Measurements from ENCODE around the gene CASZ1.

Gene CASZ1

DNA sequence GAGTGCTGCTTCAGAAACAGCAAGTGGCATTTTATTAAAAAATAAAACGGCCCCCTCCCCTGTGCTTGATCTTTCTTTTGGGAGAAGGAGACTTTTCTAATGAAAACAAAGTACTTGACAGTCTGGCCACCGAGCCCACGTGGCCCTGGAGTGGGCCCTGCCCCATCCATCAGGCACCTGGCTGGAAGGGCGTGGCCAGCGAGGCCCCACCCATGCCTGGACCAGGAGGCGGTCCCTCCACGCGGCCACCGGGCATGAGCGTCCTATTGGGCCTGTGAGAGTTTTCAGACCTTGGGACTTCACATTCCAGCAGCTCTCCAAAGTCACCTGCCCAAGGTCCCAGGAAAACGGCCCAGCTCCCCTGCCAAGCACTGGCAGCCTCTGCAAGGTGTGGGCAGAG is 144.7 kb downstream of the CASZ1 start:
- H3K9me3 Mint-ChIP-seq: no peaks in the 10 kb centered on the region
- TF ChIP-seq, protein P1, sequence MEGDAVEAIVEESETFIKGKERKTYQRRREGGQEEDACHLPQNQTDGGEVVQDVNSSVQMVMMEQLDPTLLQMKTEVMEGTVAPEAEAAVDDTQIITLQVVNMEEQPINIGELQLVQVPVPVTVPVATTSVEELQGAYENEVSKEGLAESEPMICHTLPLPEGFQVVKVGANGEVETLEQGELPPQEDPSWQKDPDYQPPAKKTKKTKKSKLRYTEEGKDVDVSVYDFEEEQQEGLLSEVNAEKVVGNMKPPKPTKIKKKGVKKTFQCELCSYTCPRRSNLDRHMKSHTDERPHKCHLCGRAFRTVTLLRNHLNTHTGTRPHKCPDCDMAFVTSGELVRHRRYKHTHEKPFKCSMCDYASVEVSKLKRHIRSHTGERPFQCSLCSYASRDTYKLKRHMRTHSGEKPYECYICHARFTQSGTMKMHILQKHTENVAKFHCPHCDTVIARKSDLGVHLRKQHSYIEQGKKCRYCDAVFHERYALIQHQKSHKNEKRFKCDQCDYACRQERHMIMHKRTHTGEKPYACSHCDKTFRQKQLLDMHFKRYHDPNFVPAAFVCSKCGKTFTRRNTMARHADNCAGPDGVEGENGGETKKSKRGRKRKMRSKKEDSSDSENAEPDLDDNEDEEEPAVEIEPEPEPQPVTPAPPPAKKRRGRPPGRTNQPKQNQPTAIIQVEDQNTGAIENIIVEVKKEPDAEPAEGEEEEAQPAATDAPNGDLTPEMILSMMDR (IDR thresholded peaks at IDR 0.05; ENCODE audit: unreplicated experiment in 3 of 3): no peak
- H3K4me3 Mint-ChIP-seq: no peak overlapping the region
- H3K27ac Mint-ChIP-seq: no peak overlapping the region
- no peaks in the 10 kb centered on the region for H3K4me1 Mint-ChIP-seq
- peaks cover 57% of the 10 kb centered on the region for H3K27me3 Mint-ChIP-seq (ENCODE audit: low read depth)
- H3K36me3 Mint-ChIP-seq (ENCODE audit: low read depth): peaks cover 17% of the 10 kb centered on the region

DNA sequence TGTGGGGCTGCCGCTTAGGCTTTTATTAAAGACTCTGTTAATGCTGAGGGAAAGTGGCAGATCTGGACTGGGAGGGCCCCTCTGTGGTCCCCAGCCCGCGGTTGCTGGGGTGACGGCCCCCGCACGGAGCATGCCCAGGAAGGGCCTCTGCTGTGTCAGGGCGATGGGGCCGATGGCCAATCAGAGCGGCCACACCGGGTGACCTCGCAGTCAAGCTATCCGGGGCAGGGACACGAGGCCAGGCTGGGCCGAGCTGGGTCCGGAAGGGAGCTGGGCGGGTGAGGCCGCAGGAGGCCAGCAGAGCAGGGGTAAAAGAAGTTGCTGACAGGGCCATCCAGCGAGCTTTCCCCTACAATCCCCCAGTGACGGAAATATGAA is 145.1 kb downstream of the CASZ1 start:
- no peak overlapping the region for H3K4me3 Mint-ChIP-seq
- H3K27me3 Mint-ChIP-seq (ENCODE audit: low read depth): peaks cover 57% of the 10 kb centered on the region
- TF ChIP-seq, protein P1 (IDR thresholded peaks at IDR 0.05; ENCODE audit: unreplicated experiment in 3 of 3): no peak
- peaks cover 17% of the 10 kb centered on the region for H3K36me3 Mint-ChIP-seq (ENCODE audit: low read depth)
- H3K9me3 Mint-ChIP-seq: no peaks in the 10 kb centered on the region
- H3K4me1 Mint-ChIP-seq: no peaks in the 10 kb centered on the region
- no peak overlapping the region for H3K27ac Mint-ChIP-seq

DNA sequence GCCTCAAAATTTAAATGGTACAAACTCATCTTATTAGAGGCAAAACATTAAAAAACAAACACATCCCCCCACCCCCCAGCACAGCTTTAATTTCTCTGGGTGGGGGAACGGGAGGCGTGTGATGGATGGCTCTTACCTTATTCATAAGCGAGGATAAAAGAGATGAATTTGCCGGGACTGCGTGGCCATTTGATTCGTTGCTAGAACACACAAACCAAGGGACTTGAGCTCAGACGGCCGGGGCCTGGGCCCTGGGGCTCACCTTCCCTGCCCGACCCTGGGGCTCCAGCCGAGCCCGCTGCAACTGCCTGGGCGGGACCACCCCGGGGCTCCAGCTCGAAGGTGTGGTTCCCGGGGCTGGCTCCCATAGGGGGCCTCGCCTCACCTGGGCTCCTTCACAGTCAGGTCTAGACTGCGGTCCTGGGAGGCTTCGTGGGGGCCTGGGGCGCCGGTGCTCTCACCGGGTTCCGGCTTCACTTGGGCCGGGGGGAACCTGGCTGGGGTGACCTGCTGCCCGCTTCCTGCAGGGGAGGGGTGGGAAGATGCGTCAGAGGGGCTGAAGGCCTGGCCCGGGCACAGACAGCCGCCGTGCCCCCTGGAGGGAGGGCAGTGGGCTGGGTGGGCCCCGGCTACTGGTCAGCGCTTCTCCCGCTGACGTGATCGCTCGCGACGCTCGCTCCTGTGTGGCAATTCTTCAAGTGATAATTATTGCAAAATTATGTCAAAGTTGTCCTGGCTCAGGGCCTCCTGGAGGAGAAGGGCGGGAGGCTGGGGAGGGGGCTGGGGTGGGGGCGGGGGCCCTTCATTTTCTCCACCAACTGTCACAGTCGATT is 145.7 kb downstream of the CASZ1 start:
- no peak overlapping the region for H3K27ac Mint-ChIP-seq
- peaks cover 12% of the 10 kb centered on the region for H3K36me3 Mint-ChIP-seq (ENCODE audit: low read depth)
- peaks cover 53% of the 10 kb centered on the region for H3K27me3 Mint-ChIP-seq (ENCODE audit: low read depth)
- TF ChIP-seq, protein P1 (IDR thresholded peaks at IDR 0.05; ENCODE audit: unreplicated experiment in 3 of 3): no peak
- no peak overlapping the region for H3K4me3 Mint-ChIP-seq
- no peaks in the 10 kb centered on the region for H3K4me1 Mint-ChIP-seq
- no peaks in the 10 kb centered on the region for H3K9me3 Mint-ChIP-seq

DNA sequence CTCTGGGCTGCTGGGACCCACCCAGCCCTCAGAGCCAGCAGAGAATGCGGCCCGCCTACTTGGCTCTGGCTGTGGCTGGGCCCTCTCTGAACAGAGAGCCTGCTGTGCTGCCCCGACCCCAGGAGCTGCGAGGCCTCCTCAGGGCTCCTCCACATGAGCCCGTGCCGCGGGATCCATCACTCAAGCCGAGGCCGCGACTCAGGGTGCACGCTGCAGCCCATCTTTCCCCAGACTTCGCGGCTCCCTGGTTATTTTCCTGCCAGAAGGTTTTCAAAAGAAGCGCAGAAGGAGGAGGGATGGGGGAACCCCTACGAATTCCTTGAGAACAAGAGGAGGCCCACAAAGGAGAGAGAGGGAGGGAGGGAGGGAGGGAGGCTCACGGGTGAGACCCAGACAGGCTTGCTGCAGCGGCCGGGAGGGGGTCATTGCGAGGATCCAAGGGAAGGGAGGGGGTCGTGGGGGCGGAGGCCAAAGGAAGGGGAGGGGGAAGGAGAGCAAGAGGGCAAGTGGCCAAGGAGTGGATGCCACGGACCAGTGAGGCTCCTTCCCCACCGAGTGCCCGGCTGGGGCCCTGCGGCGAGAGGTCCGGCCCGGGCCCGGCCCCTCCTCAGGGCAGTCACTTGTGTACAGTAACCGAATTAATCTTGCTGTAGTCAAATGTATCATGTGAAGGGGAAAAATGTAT is 146.8 kb downstream of the CASZ1 start:
- TF ChIP-seq, protein P1 (IDR thresholded peaks at IDR 0.05; ENCODE audit: unreplicated experiment in 3 of 3): no peak
- Mint-ChIP-seq H3K4me1 (no peaks in the 10 kb centered on the region), H3K4me3 (peak overlapping the region in 1 of 3 experiments; percentile 57), H3K27me3 (ENCODE audit: low read depth) (peaks cover 53% of the 10 kb centered on the region), H3K9me3 (no peaks in the 10 kb centered on the region), H3K36me3 (ENCODE audit: low read depth) (peaks cover 16% of the 10 kb centered on the region), H3K27ac (no peak overlapping the region)

DNA sequence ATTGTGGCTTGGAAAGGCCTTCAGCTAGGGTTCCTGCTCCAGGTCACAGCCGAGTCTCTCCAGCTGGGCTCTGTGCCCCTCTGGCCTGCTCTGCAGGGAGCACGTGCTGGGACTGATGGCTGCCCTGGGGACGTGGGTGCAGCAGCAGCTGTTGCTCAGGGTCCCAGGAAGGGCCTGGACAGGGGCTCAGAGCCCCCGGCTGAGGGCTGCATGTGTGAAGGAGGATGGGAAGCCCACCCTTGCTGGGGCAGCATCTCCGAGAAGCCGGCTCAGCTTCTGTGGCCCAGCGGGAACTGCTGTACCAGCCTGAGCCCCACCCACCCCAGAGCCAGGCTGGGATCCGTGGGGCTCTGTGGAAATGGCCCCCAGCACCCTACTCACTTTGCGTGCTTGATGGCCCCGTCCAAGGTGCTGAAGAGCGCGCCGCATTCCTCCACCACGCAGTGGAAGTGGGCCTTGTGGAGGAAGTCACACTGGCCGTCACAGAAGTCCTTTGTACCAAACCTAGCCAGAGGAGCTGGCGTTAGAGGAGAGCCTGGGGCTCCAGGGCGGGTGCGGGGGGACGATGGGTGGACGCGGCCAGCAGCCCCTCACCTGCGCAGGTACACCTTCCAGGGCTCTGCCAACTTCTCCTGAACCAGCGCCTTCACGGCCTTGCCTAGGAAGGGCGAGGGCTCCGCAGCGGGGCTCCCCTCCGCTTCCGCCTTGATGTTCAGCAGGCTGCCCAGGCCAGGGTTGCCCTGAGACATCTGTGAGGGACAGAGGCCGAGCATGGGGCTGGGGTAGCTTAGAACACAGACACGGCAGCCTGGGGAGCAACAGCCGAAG is 147.5 kb downstream of the CASZ1 start:
- Mint-ChIP-seq H3K4me3 (no peak overlapping the region), H3K27me3 (ENCODE audit: low read depth) (peaks cover 53% of the 10 kb centered on the region), H3K36me3 (ENCODE audit: low read depth) (peaks cover 14% of the 10 kb centered on the region), H3K27ac (no peak overlapping the region), H3K9me3 (no peaks in the 10 kb centered on the region), H3K4me1 (no peaks in the 10 kb centered on the region)
- TF ChIP-seq, protein P1 (IDR thresholded peaks at IDR 0.05; ENCODE audit: unreplicated experiment in 3 of 3): no peak

Measured in nephron (organoid).